ENCODE measurements around the gene NTRK3. TPM values are rescaled to one million over a fixed set of nuclear protein-coding genes. Genes with fewer than 3 reads are reported as not detected.

NTRK3 gene
- total RNA-seq, 2 donors from 2014 or later: 0.66 to 5.2 TPM

DNA sequence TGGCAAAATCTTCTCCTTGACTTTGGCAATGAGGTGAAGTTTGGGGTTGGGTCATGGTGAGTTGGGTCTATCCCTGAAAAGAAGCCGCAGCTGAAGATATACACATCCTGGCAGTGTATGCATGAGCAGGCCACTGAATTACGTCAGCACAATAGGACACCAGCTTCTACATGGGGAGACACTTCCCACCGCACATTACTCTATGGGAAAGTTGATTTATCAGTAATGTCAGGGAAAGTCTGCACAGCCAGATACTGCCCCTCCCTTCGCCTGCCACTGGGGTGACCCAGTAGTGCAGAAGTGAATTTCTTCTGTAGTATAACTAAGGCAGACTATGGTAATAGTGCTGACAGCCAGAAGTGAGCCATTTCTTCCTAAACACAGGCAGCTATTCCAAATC lies 245.0 kb downstream of the NTRK3 start:
- TF ChIP-seq, protein P1, sequence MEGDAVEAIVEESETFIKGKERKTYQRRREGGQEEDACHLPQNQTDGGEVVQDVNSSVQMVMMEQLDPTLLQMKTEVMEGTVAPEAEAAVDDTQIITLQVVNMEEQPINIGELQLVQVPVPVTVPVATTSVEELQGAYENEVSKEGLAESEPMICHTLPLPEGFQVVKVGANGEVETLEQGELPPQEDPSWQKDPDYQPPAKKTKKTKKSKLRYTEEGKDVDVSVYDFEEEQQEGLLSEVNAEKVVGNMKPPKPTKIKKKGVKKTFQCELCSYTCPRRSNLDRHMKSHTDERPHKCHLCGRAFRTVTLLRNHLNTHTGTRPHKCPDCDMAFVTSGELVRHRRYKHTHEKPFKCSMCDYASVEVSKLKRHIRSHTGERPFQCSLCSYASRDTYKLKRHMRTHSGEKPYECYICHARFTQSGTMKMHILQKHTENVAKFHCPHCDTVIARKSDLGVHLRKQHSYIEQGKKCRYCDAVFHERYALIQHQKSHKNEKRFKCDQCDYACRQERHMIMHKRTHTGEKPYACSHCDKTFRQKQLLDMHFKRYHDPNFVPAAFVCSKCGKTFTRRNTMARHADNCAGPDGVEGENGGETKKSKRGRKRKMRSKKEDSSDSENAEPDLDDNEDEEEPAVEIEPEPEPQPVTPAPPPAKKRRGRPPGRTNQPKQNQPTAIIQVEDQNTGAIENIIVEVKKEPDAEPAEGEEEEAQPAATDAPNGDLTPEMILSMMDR (IDR thresholded peaks at IDR 0.05): no peak
- no peak for TF ChIP-seq POLR2A (IDR thresholded peaks at IDR 0.05)
- no peak for DNase-seq
- no peaks in the 10 kb centered on the region for H3K9me3 ChIP-seq
- no peaks in the 10 kb centered on the region for H3K27me3 ChIP-seq
- H3K36me3 ChIP-seq (replicated peaks in 1 of 2; ENCODE audit: insufficient read depth in 1 of 2, low read depth in 2 of 2): no peaks in the 10 kb centered on the region
- H3K4me1 ChIP-seq: no peaks in the 10 kb centered on the region
- intact Hi-C loops (cut with DNase I): no loop called here
- no peak overlapping the region for H3K4me3 ChIP-seq
- H3K27ac ChIP-seq: no peak overlapping the region
- no peak for ATAC-seq
- 75 to 78% methylated on average over 4 of the region's 4 CpGs for WGBS, 2 donors

DNA sequence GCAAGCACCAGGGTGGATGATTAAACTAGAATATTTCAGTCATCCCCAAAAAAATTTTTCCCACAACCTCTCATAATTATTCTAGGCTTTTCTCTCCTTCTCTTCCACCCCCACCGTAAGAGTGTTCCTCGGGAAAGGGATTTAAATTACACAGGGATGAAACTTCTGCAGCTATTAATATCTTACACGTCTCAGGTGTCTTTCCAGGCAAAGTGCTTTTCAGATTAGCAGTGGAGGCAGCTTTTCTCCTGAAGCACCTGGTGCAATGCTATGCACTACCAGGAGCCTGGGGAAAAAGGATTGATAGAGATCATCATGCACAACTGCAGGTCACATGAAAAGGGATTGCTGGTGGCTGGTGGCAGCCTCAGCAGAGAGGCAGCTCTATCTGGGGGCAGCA lies 250.4 kb downstream of the NTRK3 start:
- H3K4me1 ChIP-seq: no peaks in the 10 kb centered on the region
- 44 to 46% methylated on average over 3 of the region's 3 CpGs for WGBS, 2 donors
- H3K27me3 ChIP-seq: no peaks in the 10 kb centered on the region
- ATAC-seq: no peak
- no peak overlapping the region for H3K4me3 ChIP-seq
- intact Hi-C loops (cut with DNase I): no loop called here
- H3K9me3 ChIP-seq: no peaks in the 10 kb centered on the region
- H3K27ac ChIP-seq: no peak overlapping the region
- DNase-seq: no peak
- no peak for TF ChIP-seq POLR2A (IDR thresholded peaks at IDR 0.05)
- TF ChIP-seq, protein P1 (IDR thresholded peaks at IDR 0.05): no peak
- no peaks in the 10 kb centered on the region for H3K36me3 ChIP-seq (replicated peaks in 1 of 2; ENCODE audit: insufficient read depth in 1 of 2, low read depth in 2 of 2)

DNA sequence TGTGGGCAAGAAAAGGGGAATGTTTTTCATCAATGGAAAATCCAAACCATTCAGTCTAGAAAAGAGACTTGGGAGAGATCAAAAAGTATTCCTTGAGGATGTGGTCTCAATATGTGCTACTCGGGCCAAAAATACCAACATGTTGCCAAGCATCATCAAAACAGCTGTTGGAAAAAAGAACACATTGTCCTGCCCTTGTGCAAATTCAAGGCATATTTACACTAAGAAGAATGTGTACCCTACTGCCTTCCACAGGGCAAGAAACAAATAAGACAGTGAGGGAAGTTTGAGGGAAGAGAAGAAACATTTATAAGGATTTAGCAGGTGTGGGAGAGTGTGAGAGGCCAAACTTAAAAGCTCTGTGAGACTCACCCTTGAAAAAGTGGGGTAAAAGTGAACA lies 252.1 kb downstream of the NTRK3 start:
- DNase-seq: no peak
- intact Hi-C loops (cut with DNase I): no loop called here
- ATAC-seq: no peak
- no peaks in the 10 kb centered on the region for H3K27me3 ChIP-seq
- TF ChIP-seq, protein P1 (IDR thresholded peaks at IDR 0.05): no peak
- TF ChIP-seq POLR2A (IDR thresholded peaks at IDR 0.05): no peak
- whole genome bisulfite sequencing, 2 donors: 16 to 29% methylated on average over 1 of the region's 1 CpG
- H3K9me3 ChIP-seq: no peaks in the 10 kb centered on the region
- no peaks in the 10 kb centered on the region for H3K4me1 ChIP-seq
- no peak overlapping the region for H3K27ac ChIP-seq
- H3K36me3 ChIP-seq (replicated peaks in 1 of 2; ENCODE audit: insufficient read depth in 1 of 2, low read depth in 2 of 2): no peaks in the 10 kb centered on the region
- no peak overlapping the region for H3K4me3 ChIP-seq

DNA sequence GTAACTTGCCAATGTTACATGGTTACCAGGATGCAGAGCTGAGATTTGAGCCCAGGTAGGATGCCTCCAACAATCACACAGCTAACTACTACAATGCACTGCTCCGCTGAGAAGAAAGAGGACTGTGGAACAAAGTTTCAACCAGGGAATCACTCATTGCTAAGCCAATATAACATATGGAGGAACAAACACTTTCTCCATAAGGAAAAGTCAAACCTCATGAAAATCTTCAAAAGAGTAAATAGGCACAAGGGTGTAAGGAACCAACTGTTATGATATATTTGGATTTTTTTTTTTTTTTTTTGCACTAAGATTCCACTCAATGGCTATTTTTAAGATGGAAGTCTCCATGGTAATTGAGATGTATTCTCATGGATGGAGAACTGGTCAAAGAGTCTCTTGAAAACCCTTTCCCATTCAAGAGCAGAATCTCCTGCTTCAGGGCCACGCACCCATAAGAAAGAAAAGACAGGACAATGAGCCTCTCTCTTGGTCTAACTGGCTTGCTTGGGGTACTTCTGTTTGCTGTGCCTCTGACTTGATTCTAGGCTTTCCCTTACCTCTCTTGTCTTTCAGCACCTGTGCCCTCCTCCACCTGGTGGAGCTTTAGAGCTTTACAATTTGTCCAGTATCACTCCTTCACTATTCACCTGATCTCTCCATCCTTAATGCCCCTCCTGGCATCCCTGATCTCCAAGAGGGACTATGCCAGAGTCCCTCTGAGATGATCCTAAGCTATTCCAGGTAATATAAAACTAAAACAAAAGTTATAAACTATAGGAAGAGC lies 252.8 kb downstream of the NTRK3 start:
- ATAC-seq (no peak), DNase-seq (no peak)
- H3K4me3 ChIP-seq: no peak overlapping the region
- TF ChIP-seq, protein P1 (IDR thresholded peaks at IDR 0.05): no peak
- TF ChIP-seq POLR2A (IDR thresholded peaks at IDR 0.05): no peak
- no peaks in the 10 kb centered on the region for H3K9me3 ChIP-seq
- 46 to 51% methylated on average over 2 of the region's 2 CpGs for WGBS, 2 donors
- no peaks in the 10 kb centered on the region for H3K36me3 ChIP-seq (replicated peaks in 1 of 2; ENCODE audit: insufficient read depth in 1 of 2, low read depth in 2 of 2)
- intact Hi-C loops (cut with DNase I): no loop called here
- no peaks in the 10 kb centered on the region for H3K27me3 ChIP-seq
- no peaks in the 10 kb centered on the region for H3K4me1 ChIP-seq
- no peak overlapping the region for H3K27ac ChIP-seq

DNA sequence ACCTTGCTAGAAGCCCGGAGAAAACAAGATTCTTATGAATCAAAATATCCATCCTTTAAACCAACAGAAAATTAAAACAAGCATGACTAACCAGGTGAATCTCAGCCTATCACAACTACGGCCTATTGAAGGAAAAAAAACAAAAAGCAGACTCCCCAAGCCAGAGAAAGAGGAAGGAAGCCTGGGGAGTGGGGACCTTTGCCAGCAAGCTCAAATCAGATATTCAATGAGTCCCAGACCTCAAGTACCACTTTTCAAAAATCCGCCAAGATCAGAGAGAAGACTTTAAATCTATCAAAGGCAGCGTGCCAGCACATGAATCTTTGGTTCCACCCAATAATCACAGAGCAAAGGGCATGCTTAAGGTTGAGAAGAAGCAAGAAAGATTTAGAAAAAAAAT lies 253.8 kb downstream of the NTRK3 start:
- no peak for ATAC-seq
- Histone ChIP-seq H3K4me1 (no peaks in the 10 kb centered on the region), H3K4me3 (no peak overlapping the region), H3K27me3 (no peaks in the 10 kb centered on the region), H3K36me3 (replicated peaks in 1 of 2; ENCODE audit: insufficient read depth in 1 of 2, low read depth in 2 of 2) (no peaks in the 10 kb centered on the region), H3K9me3 (no peaks in the 10 kb centered on the region), H3K27ac (no peak overlapping the region)
- intact Hi-C loops (cut with DNase I): no loop called here
- DNase-seq: no peak
- no peak for TF ChIP-seq POLR2A (IDR thresholded peaks at IDR 0.05)
- TF ChIP-seq, protein P1 (IDR thresholded peaks at IDR 0.05): no peak
- WGBS, 2 donors: 39 to 42% methylated on average over 4 of the region's 4 CpGs
